ENCODE measurements around the gene TM7SF2. TPM values are rescaled to one million over a fixed set of nuclear protein-coding genes. Genes with fewer than 3 reads are reported as not detected.

TM7SF2 gene
- total RNA-seq, 4 donors from 2014 or later, result 13.6 to 93.0 (median 41.5) TPM

GRCh38 chr11:65152122-65152521, 40.5 kb downstream of the TM7SF2 start:
- DNase-seq (ENCODE audit: low spot score in 2 of 2), result no peak

GRCh38 chr11:65156256-65156655, 44.6 kb downstream of the TM7SF2 start:
- TF ChIP-seq CTCF (IDR thresholded peaks at IDR 0.05) (no peak), POLR2A (IDR thresholded peaks at IDR 0.05) (no peak), EP300 (IDR thresholded peaks at IDR 0.05) (no peak)
- no peaks in the 10 kb centered on the region for H3K36me3 ChIP-seq
- no peaks in the 10 kb centered on the region for H3K27me3 ChIP-seq
- no peak overlapping the region for H3K27ac ChIP-seq
- H3K9me3 ChIP-seq, result no peaks in the 10 kb centered on the region
- DNase-seq (ENCODE audit: low spot score in 2 of 2), result no peak
- H3K4me1 ChIP-seq, result peaks cover 0 to under 1% (median 0%) of the 10 kb centered on the region in 4 donors
- WGBS, 2 donors, result 93 to 98% methylated on average over 3 of the region's 3 CpGs
- no peak overlapping the region for H3K4me3 ChIP-seq

More at GRCh38 chr11:65152122-65152521, 40.5 kb downstream of the TM7SF2 start:
- no peak overlapping the region for H3K4me3 ChIP-seq
- H3K36me3 ChIP-seq, result no peaks in the 10 kb centered on the region
- peaks cover 0 to 11% (median 3%) of the 10 kb centered on the region in 4 donors for H3K4me1 ChIP-seq
- TF ChIP-seq CTCF (IDR thresholded peaks at IDR 0.05), result no peak
- no peak for TF ChIP-seq EP300 (IDR thresholded peaks at IDR 0.05)
- no peak for TF ChIP-seq POLR2A (IDR thresholded peaks at IDR 0.05)
- peaks cover 0 to 5% (median 0%) of the 10 kb centered on the region in 4 donors for H3K9me3 ChIP-seq
- H3K27ac ChIP-seq, result no peak overlapping the region
- no peaks in the 10 kb centered on the region for H3K27me3 ChIP-seq
- 66 to 67% methylated on average over 2 of the region's 2 CpGs for WGBS, 2 donors

- 83 to 95% methylated on average over 3 of the region's 3 CpGs for WGBS, 2 donors
Measured at GRCh38 chr11:65156926-65157325, 45.3 kb downstream of the TM7SF2 start.

GRCh38 chr11:65157336-65157735, 45.7 kb downstream of the TM7SF2 start:
- no peak overlapping the region for H3K27ac ChIP-seq
- no peaks in the 10 kb centered on the region for H3K4me1 ChIP-seq
- DNase-seq (ENCODE audit: low spot score in 2 of 2), result no peak
- no peak for TF ChIP-seq POLR2A (IDR thresholded peaks at IDR 0.05)
- no peak for TF ChIP-seq CTCF (IDR thresholded peaks at IDR 0.05)
- no peak for TF ChIP-seq EP300 (IDR thresholded peaks at IDR 0.05)
- no peaks in the 10 kb centered on the region for H3K27me3 ChIP-seq
- no peak overlapping the region for H3K4me3 ChIP-seq
- H3K36me3 ChIP-seq, result no peaks in the 10 kb centered on the region
- no peaks in the 10 kb centered on the region for H3K9me3 ChIP-seq
- WGBS, 2 donors, result 66 to 70% methylated on average over 2 to 3 of the region's 3 CpGs

More at GRCh38 chr11:65156926-65157325, 45.3 kb downstream of the TM7SF2 start:
- TF ChIP-seq CTCF (IDR thresholded peaks at IDR 0.05), result no peak
- no peak for TF ChIP-seq EP300 (IDR thresholded peaks at IDR 0.05)
- no peak for TF ChIP-seq POLR2A (IDR thresholded peaks at IDR 0.05)
- H3K9me3 ChIP-seq, result no peaks in the 10 kb centered on the region
- H3K4me3 ChIP-seq, result no peak overlapping the region
- H3K36me3 ChIP-seq, result no peaks in the 10 kb centered on the region
- DNase-seq (ENCODE audit: low spot score in 2 of 2), result no peak
- H3K27ac ChIP-seq, result no peak overlapping the region
- no peaks in the 10 kb centered on the region for H3K4me1 ChIP-seq
- no peaks in the 10 kb centered on the region for H3K27me3 ChIP-seq

GRCh38 chr11:65159012-65159411, 47.3 kb downstream of the TM7SF2 start:
- no peak for DNase-seq (ENCODE audit: low spot score in 2 of 2)
- no peaks in the 10 kb centered on the region for H3K36me3 ChIP-seq
- H3K27me3 ChIP-seq, result no peaks in the 10 kb centered on the region
- H3K4me1 ChIP-seq, result no peaks in the 10 kb centered on the region
- no peak overlapping the region for H3K27ac ChIP-seq
- no peaks in the 10 kb centered on the region for H3K9me3 ChIP-seq
- TF ChIP-seq CTCF (IDR thresholded peaks at IDR 0.05) (no peak), POLR2A (IDR thresholded peaks at IDR 0.05) (no peak), EP300 (IDR thresholded peaks at IDR 0.05) (no peak)
- H3K4me3 ChIP-seq, result no peak overlapping the region
- 75 to 78% methylated on average over 5 of the region's 5 CpGs for WGBS, 2 donors
